Prostate gland (tissue), 2 donors: ENCODE measurements around the gene MSMO1.

Experiments
- POLR2A ChIP-seq: fragments of 450-650 bp; IDR thresholded peaks from one replicate; pipeline ENCODE4 v1.6.1; 2016; ENCODE audit warnings: antibody characterized with exemption, mild to moderate bottlenecking
- TF ChIP-seq, protein P1 (sequence below), 4 experiments: fragments of 200-600 bp in 2 of 4; fragments of 450-650 bp in 2 of 4; sonication (generic) in 2 of 4; IDR thresholded peaks; 1 replicate in 3 of 4; 2 replicates in 1 of 4; pipeline ENCODE4 v1.5.1; 2016 to 2019; ENCODE audit warnings: antibody characterized with exemption in 4 of 4, mild to moderate bottlenecking in 2 of 4, moderate library complexity in 2 of 4

DNA sequence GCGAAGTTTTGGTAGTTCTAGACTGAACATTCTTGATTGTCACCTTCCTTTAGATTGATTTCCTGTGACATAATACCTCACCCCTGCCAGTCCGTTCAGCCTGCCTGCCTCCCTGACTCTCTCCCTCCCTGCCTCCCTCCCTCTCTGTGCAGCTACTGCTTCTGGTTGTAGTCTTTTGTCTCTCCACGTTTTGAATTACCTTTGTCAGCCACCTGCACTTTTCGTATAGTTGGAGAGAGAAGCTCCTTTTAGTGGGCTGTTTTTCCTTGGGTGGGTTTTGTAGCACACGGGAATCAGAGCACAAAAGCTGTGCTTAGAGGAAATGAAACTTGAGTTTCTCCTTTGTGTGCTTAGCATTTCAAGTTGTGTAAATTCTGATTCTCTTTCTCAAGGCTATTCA lies 32.6 kb upstream of the MSMO1 start:
- TF ChIP-seq, protein P1, sequence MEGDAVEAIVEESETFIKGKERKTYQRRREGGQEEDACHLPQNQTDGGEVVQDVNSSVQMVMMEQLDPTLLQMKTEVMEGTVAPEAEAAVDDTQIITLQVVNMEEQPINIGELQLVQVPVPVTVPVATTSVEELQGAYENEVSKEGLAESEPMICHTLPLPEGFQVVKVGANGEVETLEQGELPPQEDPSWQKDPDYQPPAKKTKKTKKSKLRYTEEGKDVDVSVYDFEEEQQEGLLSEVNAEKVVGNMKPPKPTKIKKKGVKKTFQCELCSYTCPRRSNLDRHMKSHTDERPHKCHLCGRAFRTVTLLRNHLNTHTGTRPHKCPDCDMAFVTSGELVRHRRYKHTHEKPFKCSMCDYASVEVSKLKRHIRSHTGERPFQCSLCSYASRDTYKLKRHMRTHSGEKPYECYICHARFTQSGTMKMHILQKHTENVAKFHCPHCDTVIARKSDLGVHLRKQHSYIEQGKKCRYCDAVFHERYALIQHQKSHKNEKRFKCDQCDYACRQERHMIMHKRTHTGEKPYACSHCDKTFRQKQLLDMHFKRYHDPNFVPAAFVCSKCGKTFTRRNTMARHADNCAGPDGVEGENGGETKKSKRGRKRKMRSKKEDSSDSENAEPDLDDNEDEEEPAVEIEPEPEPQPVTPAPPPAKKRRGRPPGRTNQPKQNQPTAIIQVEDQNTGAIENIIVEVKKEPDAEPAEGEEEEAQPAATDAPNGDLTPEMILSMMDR (IDR thresholded peaks at IDR 0.05), result no peak
- no peak for TF ChIP-seq POLR2A
